Activated CD4-positive, alpha-beta T cell treated with anti-CD3 and anti-CD28 coated beads for 24 hours (primary cell): ENCODE data around the gene ITGA8.
"Not testable (repeated sequence)": the region's sequence is repeated elsewhere in the genome, so short reads cannot be mapped to it uniquely, and the experiment has no call there.

Experiments used
- DNase-seq, 2 donors: peaks; one replicate each; pipeline ENCODE4 v3.0.0-alpha.2; 2020; ENCODE audit warnings: low read depth in 2 of 2

The ITGA8 gene

DNA sequence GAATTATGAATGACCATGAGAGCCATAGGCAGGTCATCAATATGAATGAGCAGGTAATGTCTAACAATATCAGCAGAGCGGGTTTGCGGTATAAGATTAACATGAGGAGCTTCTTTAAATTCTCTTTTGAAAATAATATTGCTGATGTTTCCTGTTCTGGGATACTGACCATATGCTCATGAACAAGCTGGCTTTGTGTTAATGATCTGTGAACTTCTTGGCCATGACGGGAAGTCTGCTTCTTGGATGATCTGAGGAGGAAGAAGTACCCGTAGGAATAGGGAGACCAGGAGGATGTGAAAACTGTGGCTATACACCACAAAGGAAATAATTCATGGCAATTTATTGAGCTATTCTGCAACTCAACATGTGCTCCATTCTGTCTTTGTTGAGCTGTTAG lies 38.6 kb downstream of the ITGA8 start:
- no peak for DNase-seq

DNA sequence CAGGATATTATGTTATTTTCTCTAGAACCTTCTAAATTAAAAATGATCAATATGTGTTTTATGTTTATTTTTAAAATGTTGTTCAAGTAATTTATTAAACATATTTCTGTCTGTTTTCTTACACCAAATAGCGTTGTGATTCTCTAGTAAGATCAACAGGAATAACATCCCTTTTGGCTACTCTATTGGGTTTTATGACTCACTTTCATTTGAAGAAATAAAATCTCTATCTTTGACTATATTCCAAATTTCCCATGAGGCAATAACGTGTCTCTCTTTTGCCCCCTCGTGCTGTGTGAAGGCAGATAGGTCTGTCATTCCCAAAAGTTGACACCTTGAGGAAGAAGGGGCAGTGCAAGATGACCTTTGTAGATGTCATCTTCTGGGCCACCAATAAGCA lies 40.9 kb downstream of the ITGA8 start:
- DNase-seq, result no peak

GRCh38 chr10:15672469-15672868 lies 47.3 kb downstream of the ITGA8 start:
- DNase-seq, result no peak

DNA sequence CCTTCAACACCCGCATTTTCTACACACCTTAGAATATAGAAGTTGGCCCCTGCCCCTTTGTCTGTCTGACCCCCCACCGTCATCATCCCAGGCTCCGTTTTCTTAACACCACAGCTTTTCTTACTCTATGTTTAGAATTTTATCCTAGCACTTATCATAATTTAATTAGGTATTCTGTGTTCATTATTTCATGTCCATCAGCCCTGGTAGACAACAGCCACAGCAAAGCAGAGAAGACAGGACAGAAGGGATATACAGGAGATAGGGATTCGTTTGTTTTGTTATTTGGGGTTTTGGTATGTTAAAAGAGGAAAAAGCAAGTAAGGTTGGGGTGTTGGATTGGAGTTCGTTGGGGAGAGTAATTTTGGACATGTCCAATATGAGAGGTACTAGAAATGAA lies 48.8 kb downstream of the ITGA8 start:
- DNase-seq, result no peak

DNA sequence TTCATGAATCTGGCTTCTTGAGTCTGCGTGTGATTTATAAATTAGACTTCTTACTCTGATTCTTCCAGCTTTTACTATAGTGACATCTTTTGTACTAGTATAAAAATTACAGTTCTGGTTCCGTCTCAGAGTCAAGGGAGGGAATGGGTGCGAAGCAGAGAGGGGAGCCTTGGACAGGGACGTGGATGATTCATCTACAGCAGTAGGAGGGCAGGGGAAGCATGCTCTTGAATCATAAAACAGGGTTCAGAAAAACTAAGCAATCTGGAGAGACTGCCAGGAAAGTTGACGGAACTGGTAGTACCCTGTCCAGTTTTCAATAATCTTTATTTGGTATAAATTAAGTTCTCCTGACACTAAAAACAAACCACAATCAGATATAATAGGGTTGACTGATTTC lies 58.1 kb downstream of the ITGA8 start:
- DNase-seq, result no peak

DNA sequence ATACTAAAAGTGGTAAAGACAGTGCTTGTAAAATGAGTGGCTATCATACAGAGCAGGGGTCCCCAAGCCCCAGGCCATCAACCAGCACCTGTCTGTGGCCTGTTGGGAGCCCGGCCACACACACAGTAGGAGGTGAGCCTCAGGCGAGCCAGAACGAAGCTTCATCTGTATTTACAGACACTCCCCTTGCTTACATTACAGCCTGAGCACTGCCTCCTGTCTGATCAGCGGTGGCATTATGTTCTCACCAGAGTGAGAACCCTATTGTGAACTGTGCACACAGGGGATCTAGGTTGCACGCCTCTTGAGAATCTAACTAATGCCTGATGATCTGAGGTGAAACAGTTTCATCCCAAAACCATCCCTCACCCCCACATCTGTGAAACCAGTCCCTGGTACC lies 58.7 kb downstream of the ITGA8 start:
- DNase-seq, result no peak

DNA sequence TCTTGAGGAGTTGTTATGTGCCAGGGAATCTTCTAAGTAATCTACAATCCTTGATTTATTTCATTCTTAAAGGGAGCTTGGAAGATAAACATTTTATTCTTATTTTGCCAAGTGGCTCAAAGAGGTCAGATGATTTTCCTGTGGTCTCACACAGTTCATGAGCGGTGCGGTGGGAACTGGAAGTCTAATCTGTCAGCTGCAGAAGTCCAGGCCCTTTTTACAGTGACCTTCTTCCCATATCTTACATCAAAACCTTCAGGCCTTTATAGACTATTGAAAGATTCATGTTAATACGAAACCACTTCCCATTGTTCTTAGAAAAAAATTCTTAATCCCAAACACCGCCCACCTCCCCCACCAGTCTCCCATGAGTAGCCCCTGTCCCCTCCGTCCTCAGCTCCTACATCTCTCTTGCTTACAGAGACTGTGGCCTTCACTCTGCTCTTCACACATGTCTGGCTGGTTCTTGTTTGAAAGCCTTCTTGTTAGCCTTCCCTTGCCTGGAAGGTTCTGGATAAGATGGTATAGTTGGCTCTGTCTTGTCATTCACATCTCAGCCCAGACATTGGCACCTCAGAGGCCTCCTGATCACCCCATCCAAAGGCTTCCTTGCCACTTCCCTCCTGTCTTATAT lies 61.5 kb downstream of the ITGA8 start:
- no peak for DNase-seq

GRCh38 chr10:15652757-15653156 lies 67.0 kb downstream of the ITGA8 start:
- DNase-seq, result no peak

DNA sequence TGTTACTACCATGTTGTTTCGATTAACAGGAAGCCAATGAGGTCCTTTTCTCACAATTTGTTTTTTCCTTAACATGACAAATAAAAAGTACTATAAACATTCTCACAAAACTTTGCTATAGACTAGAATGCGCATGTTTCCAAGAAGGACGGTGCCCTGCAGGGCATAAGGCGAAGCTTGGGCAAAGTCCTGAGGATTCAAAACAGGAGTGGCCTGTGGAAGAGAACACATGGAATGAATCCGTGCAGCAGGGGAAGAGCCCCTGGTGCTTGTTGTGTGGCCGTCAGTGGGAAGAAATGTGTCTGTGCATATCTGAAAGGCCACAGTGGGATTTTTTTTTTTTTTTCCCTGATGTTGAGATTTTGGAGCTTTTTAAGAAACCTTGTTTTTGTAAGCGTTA lies 67.6 kb downstream of the ITGA8 start:
- no peak for DNase-seq

DNA sequence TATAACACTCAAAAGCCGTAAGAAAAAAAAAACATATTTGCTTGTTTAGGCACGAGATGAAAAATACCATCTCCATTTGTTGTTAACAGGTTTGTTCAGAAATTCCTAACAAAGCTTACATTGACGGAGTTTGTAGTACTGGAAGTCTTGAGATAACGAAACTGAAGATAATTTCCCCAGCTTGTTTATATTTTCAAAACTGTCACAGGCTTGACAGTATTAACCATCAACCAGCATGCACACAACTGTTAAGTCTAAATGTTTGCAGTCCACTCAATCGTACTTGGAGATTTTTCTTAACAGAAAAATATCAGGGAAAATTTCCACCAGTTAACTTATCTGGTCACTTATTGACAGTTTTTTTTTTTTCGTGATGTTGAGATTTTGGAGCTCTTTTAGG lies 68.5 kb downstream of the ITGA8 start:
- DNase-seq, result no peak

- no peak for DNase-seq
Measured at GRCh38 chr10:15642095-15642494, 77.6 kb downstream of the ITGA8 start.

DNA sequence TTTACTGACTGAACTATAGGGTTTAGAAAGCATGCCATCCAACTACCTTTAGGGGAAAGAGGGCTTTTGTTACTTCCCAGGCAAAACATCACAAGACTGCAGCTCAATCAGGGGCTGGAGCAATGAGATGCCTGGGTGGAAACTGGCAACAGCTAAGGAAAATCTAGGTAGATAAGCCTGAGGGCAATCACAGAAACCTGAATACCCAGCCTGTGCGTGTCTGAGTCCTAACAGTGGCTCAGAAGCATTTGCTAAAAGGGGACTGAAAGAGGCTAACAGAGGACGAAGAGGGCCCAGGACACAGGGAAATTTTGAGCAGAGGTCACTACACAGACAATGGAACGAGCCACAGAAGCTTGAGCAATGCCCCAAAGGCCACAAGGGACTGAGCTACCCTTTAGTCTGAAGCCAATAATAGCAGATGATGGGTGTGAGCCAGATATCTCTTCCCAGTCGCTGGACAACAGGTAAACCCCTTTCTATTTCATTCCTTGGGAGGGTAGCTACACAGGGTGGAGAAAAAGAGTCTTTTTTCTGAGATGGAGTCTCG lies 79.1 kb downstream of the ITGA8 start:
- no peak for DNase-seq

GRCh38 chr10:15636446-15636845 lies 83.3 kb downstream of the ITGA8 start:
- DNase-seq, result no peak

- DNase-seq, result no peak
Measured at GRCh38 chr10:15632456-15633091, 87.1 kb downstream of the ITGA8 start.

GRCh38 chr10:15631205-15631604 lies 88.5 kb downstream of the ITGA8 start:
- not testable (repeated sequence) for DNase-seq

GRCh38 chr10:15630353-15630752 lies 89.4 kb downstream of the ITGA8 start:
- no peak for DNase-seq

DNA sequence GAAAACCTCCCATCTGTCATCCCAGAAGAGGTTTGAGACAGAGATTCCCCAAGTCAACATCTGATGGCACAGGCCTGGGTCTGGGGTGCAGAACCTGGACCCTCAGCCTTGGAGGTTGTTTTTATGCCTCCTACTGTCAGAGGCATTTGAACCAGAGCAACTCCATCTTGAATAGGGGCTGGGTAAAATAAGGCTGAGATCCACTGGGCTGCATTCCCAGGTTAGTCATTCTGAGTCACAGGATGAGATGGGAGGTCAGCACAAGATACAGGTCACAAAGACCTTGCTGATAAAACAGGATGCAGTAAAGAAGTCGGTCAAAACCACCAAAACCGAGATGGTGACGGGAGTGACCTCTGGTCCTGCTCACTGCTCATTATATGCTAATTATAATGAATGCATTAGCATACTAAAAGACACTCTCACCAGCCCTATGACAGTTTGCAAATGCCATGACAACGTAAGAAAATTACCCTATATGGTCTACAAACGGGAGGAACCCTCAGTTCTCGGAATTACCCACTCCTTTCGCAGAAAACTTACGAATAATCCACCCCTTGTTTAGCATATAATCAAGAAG lies 92.0 kb downstream of the ITGA8 start:
- no peak for DNase-seq

GRCh38 chr10:15626937-15627336 lies 92.8 kb downstream of the ITGA8 start:
- no peak for DNase-seq

DNA sequence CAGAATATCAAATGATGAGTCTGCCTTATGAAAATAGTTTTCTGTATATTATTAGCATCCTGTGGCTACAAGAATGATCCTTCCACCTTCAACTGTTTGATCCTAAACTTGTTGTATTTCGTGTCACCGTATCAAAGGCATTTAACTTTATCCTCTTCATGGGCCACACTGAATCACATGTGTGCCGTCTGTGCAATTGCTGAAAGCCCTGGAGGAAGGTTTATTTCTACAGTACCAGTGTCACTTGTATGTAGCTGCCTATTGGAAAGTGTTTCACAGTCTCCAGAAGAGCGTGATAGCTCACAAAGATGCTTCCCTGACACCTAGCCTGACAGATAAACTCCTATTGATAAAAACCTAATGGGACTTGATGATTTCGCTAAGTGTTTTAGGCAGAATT lies 94.5 kb downstream of the ITGA8 start:
- DNase-seq, result no peak

GRCh38 chr10:15624401-15625196 lies 95.1 kb downstream of the ITGA8 start:
- no peak for DNase-seq

- no peak for DNase-seq
Measured at GRCh38 chr10:15620836-15621515, 98.7 kb downstream of the ITGA8 start.

DNA sequence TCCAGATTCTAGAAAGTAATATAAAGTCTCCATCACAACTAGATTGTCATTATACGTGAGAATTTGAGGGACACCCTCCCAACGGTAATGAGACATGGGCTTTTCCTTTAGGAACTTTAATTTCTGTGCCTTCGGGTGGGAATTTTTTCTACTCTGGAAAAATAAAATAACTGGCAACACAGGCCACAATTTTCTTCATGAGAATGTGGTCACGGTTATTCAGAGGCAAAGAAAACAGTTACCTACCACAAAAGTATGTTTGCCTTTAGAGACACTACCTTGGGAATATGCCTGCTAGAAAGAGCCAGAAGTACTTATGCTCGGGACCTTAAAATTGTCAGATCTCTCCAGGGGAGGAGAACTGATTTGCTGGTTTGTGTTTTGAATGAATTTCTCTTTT lies 99.4 kb downstream of the ITGA8 start:
- no peak for DNase-seq
